ENCODE data around the gene ADAMTS9.

The ADAMTS9 gene

DNA sequence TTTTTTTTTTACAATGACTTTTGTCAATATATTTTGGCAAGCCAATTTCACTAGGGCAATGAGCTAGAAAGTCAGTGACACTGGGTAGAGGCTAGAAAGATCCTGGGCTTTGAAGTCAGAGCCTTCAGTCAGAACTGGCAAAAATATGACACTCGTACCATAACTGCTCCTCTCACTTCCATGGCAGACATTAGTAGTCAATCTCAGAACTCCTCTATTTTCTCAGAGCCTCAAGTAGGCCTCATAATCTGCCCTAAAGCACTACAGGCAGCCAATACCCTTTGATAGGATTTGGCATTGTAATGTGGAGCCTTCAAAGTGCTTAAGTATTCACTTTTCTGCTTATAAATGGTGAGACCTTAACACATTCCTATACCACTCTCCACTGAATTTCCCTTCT is 67.8 kb downstream of the ADAMTS9 start:
- TF ChIP-seq, protein P1, sequence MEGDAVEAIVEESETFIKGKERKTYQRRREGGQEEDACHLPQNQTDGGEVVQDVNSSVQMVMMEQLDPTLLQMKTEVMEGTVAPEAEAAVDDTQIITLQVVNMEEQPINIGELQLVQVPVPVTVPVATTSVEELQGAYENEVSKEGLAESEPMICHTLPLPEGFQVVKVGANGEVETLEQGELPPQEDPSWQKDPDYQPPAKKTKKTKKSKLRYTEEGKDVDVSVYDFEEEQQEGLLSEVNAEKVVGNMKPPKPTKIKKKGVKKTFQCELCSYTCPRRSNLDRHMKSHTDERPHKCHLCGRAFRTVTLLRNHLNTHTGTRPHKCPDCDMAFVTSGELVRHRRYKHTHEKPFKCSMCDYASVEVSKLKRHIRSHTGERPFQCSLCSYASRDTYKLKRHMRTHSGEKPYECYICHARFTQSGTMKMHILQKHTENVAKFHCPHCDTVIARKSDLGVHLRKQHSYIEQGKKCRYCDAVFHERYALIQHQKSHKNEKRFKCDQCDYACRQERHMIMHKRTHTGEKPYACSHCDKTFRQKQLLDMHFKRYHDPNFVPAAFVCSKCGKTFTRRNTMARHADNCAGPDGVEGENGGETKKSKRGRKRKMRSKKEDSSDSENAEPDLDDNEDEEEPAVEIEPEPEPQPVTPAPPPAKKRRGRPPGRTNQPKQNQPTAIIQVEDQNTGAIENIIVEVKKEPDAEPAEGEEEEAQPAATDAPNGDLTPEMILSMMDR (IDR thresholded peaks at IDR 0.05; ENCODE audit: insufficient read depth, low read length), result no peak
- TF ChIP-seq POLR2AphosphoS5 (IDR thresholded peaks at IDR 0.05; ENCODE audit: low read depth) (no peak), GABPA (IDR thresholded peaks at IDR 0.05; ENCODE audit: low read depth) (no peak), SPI1 (IDR thresholded peaks at IDR 0.05; ENCODE audit: borderline replicate concordance, low read depth) (no peak)
- TF ChIP-seq, protein P2, sequence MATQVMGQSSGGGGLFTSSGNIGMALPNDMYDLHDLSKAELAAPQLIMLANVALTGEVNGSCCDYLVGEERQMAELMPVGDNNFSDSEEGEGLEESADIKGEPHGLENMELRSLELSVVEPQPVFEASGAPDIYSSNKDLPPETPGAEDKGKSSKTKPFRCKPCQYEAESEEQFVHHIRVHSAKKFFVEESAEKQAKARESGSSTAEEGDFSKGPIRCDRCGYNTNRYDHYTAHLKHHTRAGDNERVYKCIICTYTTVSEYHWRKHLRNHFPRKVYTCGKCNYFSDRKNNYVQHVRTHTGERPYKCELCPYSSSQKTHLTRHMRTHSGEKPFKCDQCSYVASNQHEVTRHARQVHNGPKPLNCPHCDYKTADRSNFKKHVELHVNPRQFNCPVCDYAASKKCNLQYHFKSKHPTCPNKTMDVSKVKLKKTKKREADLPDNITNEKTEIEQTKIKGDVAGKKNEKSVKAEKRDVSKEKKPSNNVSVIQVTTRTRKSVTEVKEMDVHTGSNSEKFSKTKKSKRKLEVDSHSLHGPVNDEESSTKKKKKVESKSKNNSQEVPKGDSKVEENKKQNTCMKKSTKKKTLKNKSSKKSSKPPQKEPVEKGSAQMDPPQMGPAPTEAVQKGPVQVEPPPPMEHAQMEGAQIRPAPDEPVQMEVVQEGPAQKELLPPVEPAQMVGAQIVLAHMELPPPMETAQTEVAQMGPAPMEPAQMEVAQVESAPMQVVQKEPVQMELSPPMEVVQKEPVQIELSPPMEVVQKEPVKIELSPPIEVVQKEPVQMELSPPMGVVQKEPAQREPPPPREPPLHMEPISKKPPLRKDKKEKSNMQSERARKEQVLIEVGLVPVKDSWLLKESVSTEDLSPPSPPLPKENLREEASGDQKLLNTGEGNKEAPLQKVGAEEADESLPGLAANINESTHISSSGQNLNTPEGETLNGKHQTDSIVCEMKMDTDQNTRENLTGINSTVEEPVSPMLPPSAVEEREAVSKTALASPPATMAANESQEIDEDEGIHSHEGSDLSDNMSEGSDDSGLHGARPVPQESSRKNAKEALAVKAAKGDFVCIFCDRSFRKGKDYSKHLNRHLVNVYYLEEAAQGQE (IDR thresholded peaks at IDR 0.05; ENCODE audit: insufficient replicate concordance, low read depth), result no peak
- DNase-seq (ENCODE audit: low read depth in 1 of 2, low spot score in 1 of 2), result no peak
- no peaks in the 10 kb centered on the region for H3K27me3 ChIP-seq (ENCODE audit: insufficient read depth, poor library complexity, severe bottlenecking)
- no peak overlapping the region for H3K4me3 ChIP-seq (replicated peaks; ENCODE audit: insufficient read depth, low read length)
- H3K27ac ChIP-seq (replicated peaks), result no peak overlapping the region

DNA sequence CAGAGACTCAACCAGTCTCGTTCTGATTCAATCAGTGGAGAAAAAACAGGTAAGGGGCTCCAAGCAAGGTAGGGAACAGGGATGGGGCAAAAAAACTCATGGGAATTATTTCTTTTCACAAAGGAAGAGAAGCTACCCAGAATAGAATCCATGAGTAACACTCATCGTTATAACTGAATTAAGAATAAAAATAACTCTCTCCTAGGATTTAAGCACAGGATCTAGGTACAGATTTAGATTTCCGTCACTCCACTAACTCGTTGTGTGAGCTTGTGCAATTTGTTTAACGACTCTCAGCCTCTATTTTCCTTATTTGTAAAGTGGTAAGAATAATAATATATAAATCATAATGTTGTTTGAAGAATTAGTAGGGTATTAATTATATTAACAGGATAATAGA is 68.6 kb downstream of the ADAMTS9 start:
- no peak for DNase-seq (ENCODE audit: low read depth in 1 of 2, low spot score in 1 of 2)
- Histone ChIP-seq H3K27me3 (ENCODE audit: insufficient read depth, poor library complexity, severe bottlenecking) (no peaks in the 10 kb centered on the region), H3K4me3 (replicated peaks; ENCODE audit: insufficient read depth, low read length) (no peak overlapping the region), H3K27ac (replicated peaks) (no peak overlapping the region)
- TF ChIP-seq, protein P2 (IDR thresholded peaks at IDR 0.05; ENCODE audit: insufficient replicate concordance, low read depth), result no peak
- TF ChIP-seq, protein P1 (IDR thresholded peaks at IDR 0.05; ENCODE audit: insufficient read depth, low read length), result no peak
- TF ChIP-seq GABPA (IDR thresholded peaks at IDR 0.05; ENCODE audit: low read depth) (no peak), POLR2AphosphoS5 (IDR thresholded peaks at IDR 0.05; ENCODE audit: low read depth) (no peak), SPI1 (IDR thresholded peaks at IDR 0.05; ENCODE audit: borderline replicate concordance, low read depth) (no peak)

DNA sequence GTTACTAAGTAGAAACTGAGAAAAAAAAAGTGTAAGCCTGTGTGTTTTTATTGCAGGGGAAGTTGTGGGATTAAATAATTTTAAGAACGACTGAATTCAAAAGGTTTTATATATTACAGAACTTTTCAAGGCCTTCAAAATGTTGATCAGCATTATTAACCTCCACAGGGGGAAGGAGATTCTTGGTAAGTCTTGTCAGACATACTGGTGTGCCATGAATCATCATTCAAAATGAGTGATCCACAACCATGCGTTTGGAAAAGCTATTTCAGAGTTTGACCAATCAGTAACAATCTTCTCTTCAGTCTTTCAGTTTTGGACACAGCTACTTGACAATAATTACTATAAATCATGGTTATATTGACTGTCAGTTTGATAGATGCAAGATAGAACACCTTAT is 70.2 kb downstream of the ADAMTS9 start:
- no peak for DNase-seq (ENCODE audit: low read depth in 1 of 2, low spot score in 1 of 2)
- H3K4me3 ChIP-seq (replicated peaks; ENCODE audit: insufficient read depth, low read length), result no peak overlapping the region
- H3K27me3 ChIP-seq (ENCODE audit: insufficient read depth, poor library complexity, severe bottlenecking), result no peaks in the 10 kb centered on the region
- TF ChIP-seq, protein P1 (IDR thresholded peaks at IDR 0.05; ENCODE audit: insufficient read depth, low read length), result no peak
- TF ChIP-seq, protein P2 (IDR thresholded peaks at IDR 0.05; ENCODE audit: insufficient replicate concordance, low read depth), result no peak
- no peak for TF ChIP-seq SPI1 (IDR thresholded peaks at IDR 0.05; ENCODE audit: borderline replicate concordance, low read depth)
- TF ChIP-seq POLR2AphosphoS5 (IDR thresholded peaks at IDR 0.05; ENCODE audit: low read depth), result no peak
- TF ChIP-seq GABPA (IDR thresholded peaks at IDR 0.05; ENCODE audit: low read depth), result no peak
- H3K27ac ChIP-seq (replicated peaks), result no peak overlapping the region
